ENCODE data around the gene SRSF8. TPM values are rescaled to one million over a fixed set of nuclear protein-coding genes. Genes with fewer than 3 reads are reported as not detected.

SRSF8 gene
- total and polyA plus RNA-seq, 4 donors, result 35.8 to 45.4 (median 41.2) TPM

DNA sequence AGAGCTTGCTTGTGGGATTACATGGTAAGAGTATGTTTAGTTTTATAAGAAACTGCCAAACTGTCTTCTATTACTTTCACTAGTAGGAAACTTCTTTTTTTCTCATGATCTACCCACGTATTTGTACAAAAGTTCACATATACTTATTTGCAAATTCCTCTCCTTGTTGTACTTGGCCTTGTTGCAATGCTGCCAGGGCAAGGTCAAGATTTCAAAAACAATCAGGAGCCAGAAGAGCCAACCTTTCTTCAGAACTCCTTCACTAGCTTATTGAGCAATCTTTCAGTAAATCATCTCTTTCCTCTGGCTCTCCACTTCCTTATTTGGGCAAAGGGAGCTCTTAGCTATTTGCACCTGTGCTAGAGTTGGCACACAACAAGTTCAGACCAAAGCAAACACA, 9.7 kb downstream of the SRSF8 start:
- WGBS, 2 donors, result 0 to 2% methylated on average over 1 of the region's 1 CpG
- H3K36me3 ChIP-seq (ENCODE audit: control insufficient read depth in 1 of 2, insufficient read depth in 2 of 2, low read length in 1 of 2), result no peaks in the 10 kb centered on the region
- H3K9me3 ChIP-seq (ENCODE audit: control insufficient read depth, low read length), result no peaks in the 10 kb centered on the region
- no peak overlapping the region for H3K27ac ChIP-seq (ENCODE audit: low read depth in 1 of 2, low read length in 2 of 2)
- intact Hi-C loops (cut with DNase I), result loop anchor here in 1 of 2 donors (10.0 kb wide), 1 partner anchor 688 kb away; no protein-coding TSS in a partner anchor
- peaks cover 8 to 20% of the 10 kb centered on the region in 2 donors for H3K4me1 ChIP-seq (ENCODE audit: control insufficient read depth in 1 of 2, insufficient read depth in 2 of 2, low read length in 2 of 2)
- no peaks in the 10 kb centered on the region for H3K27me3 ChIP-seq (ENCODE audit: control insufficient read depth in 1 of 2, insufficient read depth in 2 of 2, low read length in 1 of 2)
- ATAC-seq (ENCODE audit: low FRiP score) (peak; percentile 64), DNase-seq (peak in 1 of 2 donors; percentile 59)
- H3K4me3 ChIP-seq (ENCODE audit: low read length in 2 of 2), result no peak overlapping the region

DNA sequence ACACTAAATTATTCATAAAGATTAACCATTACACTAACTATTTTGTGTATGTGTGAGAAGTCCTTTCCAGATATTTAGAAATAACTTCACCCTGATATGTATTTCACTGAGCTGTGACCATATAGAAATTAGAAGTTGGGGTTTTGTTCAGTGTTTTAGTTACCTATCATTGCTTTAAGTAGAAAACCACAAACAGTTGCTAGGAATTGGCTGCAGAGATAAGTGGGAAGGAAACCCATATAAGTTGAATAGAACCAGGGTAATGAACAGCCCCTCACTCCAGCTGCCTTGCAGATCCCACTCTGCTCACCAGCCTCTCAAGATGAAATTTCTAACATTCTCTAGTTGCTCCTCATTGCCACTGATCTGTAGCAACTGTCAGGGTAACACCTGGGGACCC, 10.3 kb downstream of the SRSF8 start:
- Histone ChIP-seq H3K4me3 (ENCODE audit: low read length in 2 of 2) (no peak overlapping the region), H3K27ac (ENCODE audit: low read depth in 1 of 2, low read length in 2 of 2) (peak overlapping the region; percentile 25 to 43), H3K36me3 (ENCODE audit: control insufficient read depth in 1 of 2, insufficient read depth in 2 of 2, low read length in 1 of 2) (no peaks in the 10 kb centered on the region), H3K4me1 (ENCODE audit: control insufficient read depth in 1 of 2, insufficient read depth in 2 of 2, low read length in 2 of 2) (peaks cover 13 to 20% of the 10 kb centered on the region in 2 donors), H3K9me3 (ENCODE audit: control insufficient read depth, low read length) (no peaks in the 10 kb centered on the region), H3K27me3 (ENCODE audit: control insufficient read depth in 1 of 2, insufficient read depth in 2 of 2, low read length in 1 of 2) (no peaks in the 10 kb centered on the region)
- ATAC-seq (ENCODE audit: low FRiP score) (no peak), DNase-seq (no peak)
- intact Hi-C loops (cut with DNase I), result loop anchor here in 1 of 2 donors (10.0 kb wide), 1 partner anchor 688 kb away; no protein-coding TSS in a partner anchor

DNA sequence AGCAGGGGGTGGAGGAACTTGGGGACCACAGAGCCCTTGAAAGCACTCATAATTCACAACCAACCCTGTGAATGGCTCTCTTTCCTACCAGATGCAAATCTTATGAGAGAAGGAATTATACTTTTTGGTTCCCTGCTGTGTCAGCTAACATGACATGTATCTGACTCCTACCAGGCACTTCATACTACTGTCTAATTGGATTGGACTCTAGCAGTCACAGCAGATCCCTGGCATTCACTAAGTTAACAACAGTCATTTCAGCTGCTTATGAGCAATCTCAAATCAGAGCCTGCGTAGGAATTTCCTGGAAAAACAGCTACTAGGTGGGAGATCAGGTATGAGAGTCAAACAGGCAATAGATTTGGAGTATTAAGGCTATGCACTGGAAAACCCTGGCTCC, 11.8 kb downstream of the SRSF8 start:
- no peaks in the 10 kb centered on the region for H3K9me3 ChIP-seq (ENCODE audit: control insufficient read depth, low read length)
- H3K36me3 ChIP-seq (ENCODE audit: control insufficient read depth in 1 of 2, insufficient read depth in 2 of 2, low read length in 1 of 2), result no peaks in the 10 kb centered on the region
- H3K27me3 ChIP-seq (ENCODE audit: control insufficient read depth in 1 of 2, insufficient read depth in 2 of 2, low read length in 1 of 2), result no peaks in the 10 kb centered on the region
- no peak for DNase-seq
- no peak overlapping the region for H3K4me3 ChIP-seq (ENCODE audit: low read length in 2 of 2)
- peaks cover 14 to 20% of the 10 kb centered on the region in 2 donors for H3K4me1 ChIP-seq (ENCODE audit: control insufficient read depth in 1 of 2, insufficient read depth in 2 of 2, low read length in 2 of 2)
- ATAC-seq (ENCODE audit: low FRiP score), result no peak
- intact Hi-C loops (cut with DNase I), result loop anchor here in 1 of 2 donors (10.0 kb wide), 1 partner anchor 686 kb away; no protein-coding TSS in a partner anchor
- WGBS, 2 donors, result 69 to 76% methylated on average over 1 of the region's 1 CpG
- peak overlapping the region; percentile 67 for H3K27ac ChIP-seq (ENCODE audit: low read depth in 1 of 2, low read length in 2 of 2)

DNA sequence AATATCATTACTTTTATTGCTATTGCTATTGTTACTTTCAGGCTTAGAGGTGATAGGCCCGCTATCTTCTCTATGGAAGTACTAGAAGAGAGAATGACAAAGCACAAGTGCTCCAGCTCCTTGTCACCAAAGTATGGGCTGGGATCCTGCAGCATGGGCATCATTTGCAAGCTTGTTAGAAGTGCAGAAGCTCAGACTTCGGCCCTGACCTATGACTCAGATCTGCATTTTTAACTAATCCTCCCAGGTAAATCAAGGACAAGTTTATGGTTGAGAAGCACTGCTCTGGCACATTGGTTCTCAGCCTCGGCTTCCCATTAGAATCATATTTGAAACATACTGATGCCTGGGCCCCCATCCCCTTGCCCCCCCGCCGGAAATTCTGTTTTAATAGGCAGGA, 14.3 kb downstream of the SRSF8 start:
- Histone ChIP-seq H3K9me3 (ENCODE audit: control insufficient read depth, low read length) (no peaks in the 10 kb centered on the region), H3K36me3 (ENCODE audit: control insufficient read depth in 1 of 2, insufficient read depth in 2 of 2, low read length in 1 of 2) (no peaks in the 10 kb centered on the region), H3K27ac (ENCODE audit: low read depth in 1 of 2, low read length in 2 of 2) (peak overlapping the region; percentile 52 to 98), H3K27me3 (ENCODE audit: control insufficient read depth in 1 of 2, insufficient read depth in 2 of 2, low read length in 1 of 2) (no peaks in the 10 kb centered on the region), H3K4me3 (ENCODE audit: low read length in 2 of 2) (no peak overlapping the region), H3K4me1 (ENCODE audit: control insufficient read depth in 1 of 2, insufficient read depth in 2 of 2, low read length in 2 of 2) (peaks cover 9 to 11% of the 10 kb centered on the region in 2 donors)
- 25 to 28% methylated on average over 5 of the region's 5 CpGs for WGBS, 2 donors
- intact Hi-C loops (cut with DNase I), result no loop called here
- ATAC-seq (ENCODE audit: low FRiP score) (no peak), DNase-seq (no peak)

DNA sequence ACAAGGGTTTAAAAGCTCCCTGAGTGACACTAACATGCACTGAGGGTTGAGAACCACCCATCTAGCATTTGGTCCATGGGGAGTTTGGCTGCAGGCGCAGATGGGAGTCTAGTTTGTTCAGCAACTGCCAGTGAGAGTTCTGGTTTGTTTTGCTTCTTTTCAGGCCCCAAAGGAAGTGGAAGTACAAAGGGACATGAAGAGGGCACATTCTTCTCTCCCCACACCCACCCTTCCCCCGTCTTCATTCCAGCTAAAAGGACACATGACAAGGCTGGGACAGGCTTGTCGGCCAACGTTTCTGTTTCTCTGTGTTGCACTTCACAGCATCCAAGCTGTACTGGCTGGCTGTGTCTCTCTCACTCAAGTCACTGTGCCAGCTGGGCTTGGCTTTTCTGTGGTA, 14.7 kb downstream of the SRSF8 start:
- Histone ChIP-seq H3K27me3 (ENCODE audit: control insufficient read depth in 1 of 2, insufficient read depth in 2 of 2, low read length in 1 of 2) (no peaks in the 10 kb centered on the region), H3K9me3 (ENCODE audit: control insufficient read depth, low read length) (no peaks in the 10 kb centered on the region), H3K4me1 (ENCODE audit: control insufficient read depth in 1 of 2, insufficient read depth in 2 of 2, low read length in 2 of 2) (peaks cover 9 to 11% of the 10 kb centered on the region in 2 donors), H3K27ac (ENCODE audit: low read depth in 1 of 2, low read length in 2 of 2) (peak overlapping the region; percentile 52 to 98), H3K36me3 (ENCODE audit: control insufficient read depth in 1 of 2, insufficient read depth in 2 of 2, low read length in 1 of 2) (no peaks in the 10 kb centered on the region), H3K4me3 (ENCODE audit: low read length in 2 of 2) (no peak overlapping the region)
- intact Hi-C loops (cut with DNase I), result no loop called here
- peak; percentile 85 for ATAC-seq (ENCODE audit: low FRiP score)
- peak in 1 of 2 donors; percentile 68 for DNase-seq
- whole genome bisulfite sequencing, 2 donors, result 6 to 7% methylated on average over 4 of the region's 4 CpGs

DNA sequence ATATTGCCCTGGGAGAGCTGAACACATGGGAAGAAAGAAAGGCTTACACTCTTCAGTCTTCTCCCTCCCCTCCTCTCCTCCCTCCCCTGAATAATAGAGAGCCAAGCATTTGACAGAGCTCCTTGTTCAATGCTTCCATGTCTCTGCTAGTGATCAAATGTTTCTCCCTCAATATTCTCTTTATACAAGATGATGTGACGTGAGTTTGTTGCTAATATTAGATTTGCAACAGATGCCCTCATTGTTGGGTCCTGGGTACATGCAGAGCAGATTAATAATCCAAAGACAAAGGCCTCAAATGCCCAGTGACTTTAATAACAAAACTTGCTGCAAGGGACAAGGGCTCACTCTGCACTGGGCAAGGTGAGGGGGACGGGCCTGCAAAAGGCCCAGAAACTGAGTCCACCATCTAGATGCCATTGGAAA, 15.9 kb downstream of the SRSF8 start:
- no peak overlapping the region for H3K4me3 ChIP-seq (ENCODE audit: low read length in 2 of 2)
- no peaks in the 10 kb centered on the region for H3K27me3 ChIP-seq (ENCODE audit: control insufficient read depth in 1 of 2, insufficient read depth in 2 of 2, low read length in 1 of 2)
- H3K9me3 ChIP-seq (ENCODE audit: control insufficient read depth, low read length), result no peaks in the 10 kb centered on the region
- no peak for ATAC-seq (ENCODE audit: low FRiP score)
- no peak for DNase-seq
- WGBS, 2 donors, result 89 to 94% methylated on average over 2 of the region's 2 CpGs
- H3K36me3 ChIP-seq (ENCODE audit: control insufficient read depth in 1 of 2, insufficient read depth in 2 of 2, low read length in 1 of 2), result no peaks in the 10 kb centered on the region
- peaks cover 8 to 9% of the 10 kb centered on the region in 2 donors for H3K4me1 ChIP-seq (ENCODE audit: control insufficient read depth in 1 of 2, insufficient read depth in 2 of 2, low read length in 2 of 2)
- H3K27ac ChIP-seq (ENCODE audit: low read depth in 1 of 2, low read length in 2 of 2), result peak overlapping the region; percentile 28 to 42
- intact Hi-C loops (cut with DNase I), result no loop called here

DNA sequence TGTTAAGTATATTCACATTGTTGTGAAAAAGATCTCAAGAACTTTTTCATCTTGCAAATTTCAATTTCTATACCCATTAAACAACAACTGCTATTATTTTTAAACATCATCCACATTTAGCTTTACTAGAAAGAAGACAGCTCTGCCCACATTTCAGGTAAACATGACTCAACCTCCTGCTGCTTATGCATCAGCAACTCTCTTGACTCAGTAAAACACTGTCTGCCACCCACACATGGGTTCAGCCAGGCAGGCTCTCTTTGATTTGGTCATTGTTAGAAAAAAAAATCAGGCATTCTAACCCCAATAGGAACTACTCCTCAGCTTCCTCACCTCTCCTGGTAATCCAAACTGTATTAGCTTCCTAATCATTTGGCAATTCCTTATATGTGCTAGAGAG, 17.8 kb downstream of the SRSF8 start:
- ATAC-seq (ENCODE audit: low FRiP score), result no peak
- Histone ChIP-seq H3K4me1 (ENCODE audit: control insufficient read depth in 1 of 2, insufficient read depth in 2 of 2, low read length in 2 of 2) (peaks cover 5 to 8% of the 10 kb centered on the region in 2 donors), H3K27ac (ENCODE audit: low read depth in 1 of 2, low read length in 2 of 2) (no peak overlapping the region), H3K36me3 (ENCODE audit: control insufficient read depth in 1 of 2, insufficient read depth in 2 of 2, low read length in 1 of 2) (no peaks in the 10 kb centered on the region), H3K4me3 (ENCODE audit: low read length in 2 of 2) (no peak overlapping the region), H3K27me3 (ENCODE audit: control insufficient read depth in 1 of 2, insufficient read depth in 2 of 2, low read length in 1 of 2) (no peaks in the 10 kb centered on the region), H3K9me3 (ENCODE audit: control insufficient read depth, low read length) (no peaks in the 10 kb centered on the region)
- no peak for DNase-seq
- intact Hi-C loops (cut with DNase I), result no loop called here

DNA sequence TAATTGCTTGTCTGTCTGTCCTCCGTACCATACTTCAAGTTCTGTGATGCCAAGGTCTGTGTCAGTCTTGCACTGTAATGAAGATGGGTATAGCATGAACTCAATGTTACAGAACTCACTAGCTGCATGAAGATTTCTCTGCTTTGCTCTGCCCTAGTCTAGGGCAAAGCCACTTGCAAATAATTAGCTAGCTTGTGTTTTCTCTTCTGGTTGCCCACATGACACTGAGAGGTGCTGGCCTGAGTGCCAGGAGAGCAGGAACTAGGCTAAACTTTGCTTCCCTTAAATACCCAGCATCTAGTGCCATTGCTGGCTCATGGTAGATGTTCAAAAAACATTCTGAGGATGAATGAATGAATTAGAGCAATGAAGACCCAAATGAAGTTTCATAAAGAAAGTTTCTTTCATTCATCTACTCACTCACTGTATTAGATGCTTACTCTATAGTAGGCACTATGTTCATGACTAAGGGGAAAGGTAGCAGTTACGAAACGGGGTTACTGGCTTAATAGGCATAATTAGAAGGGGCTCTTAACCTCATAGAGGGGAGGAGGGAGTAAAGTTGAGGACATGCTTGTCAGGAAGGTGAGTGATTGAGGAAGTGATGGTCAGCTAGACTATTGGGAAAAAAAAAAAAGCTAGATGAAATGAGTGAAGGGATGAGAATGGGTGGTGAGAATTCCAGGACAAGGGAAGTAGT, 18.5 kb downstream of the SRSF8 start:
- no peaks in the 10 kb centered on the region for H3K27me3 ChIP-seq (ENCODE audit: control insufficient read depth in 1 of 2, insufficient read depth in 2 of 2, low read length in 1 of 2)
- H3K4me3 ChIP-seq (ENCODE audit: low read length in 2 of 2), result no peak overlapping the region
- WGBS, 2 donors, result 91 to 94% methylated on average over 3 of the region's 3 CpGs
- no peaks in the 10 kb centered on the region for H3K36me3 ChIP-seq (ENCODE audit: control insufficient read depth in 1 of 2, insufficient read depth in 2 of 2, low read length in 1 of 2)
- intact Hi-C loops (cut with DNase I), result no loop called here
- H3K27ac ChIP-seq (ENCODE audit: low read depth in 1 of 2, low read length in 2 of 2), result no peak overlapping the region
- no peak for ATAC-seq (ENCODE audit: low FRiP score)
- DNase-seq, result no peak
- no peaks in the 10 kb centered on the region for H3K9me3 ChIP-seq (ENCODE audit: control insufficient read depth, low read length)
- H3K4me1 ChIP-seq (ENCODE audit: control insufficient read depth in 1 of 2, insufficient read depth in 2 of 2, low read length in 2 of 2), result peaks cover 2 to 6% of the 10 kb centered on the region in 2 donors

DNA sequence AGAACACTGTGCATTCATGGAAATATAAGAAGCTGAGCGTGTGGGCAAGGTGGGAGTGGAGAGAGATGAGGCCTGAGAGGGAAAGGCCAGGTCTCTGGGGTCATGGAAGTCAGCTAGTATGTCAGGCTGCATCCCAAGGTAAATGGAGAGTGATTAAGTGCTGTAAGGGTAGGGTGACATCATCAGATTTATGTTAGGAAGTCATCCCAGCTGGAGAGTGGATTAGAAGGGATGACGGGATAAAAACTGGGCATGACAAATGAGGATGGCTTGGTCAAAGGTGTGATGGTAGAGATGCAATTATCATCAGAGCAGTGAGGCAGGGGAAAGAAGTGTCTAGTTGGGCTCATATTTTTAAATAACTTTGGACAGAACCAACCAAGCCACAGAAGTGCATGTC, 19.4 kb downstream of the SRSF8 start:
- Histone ChIP-seq H3K4me3 (ENCODE audit: low read length in 2 of 2) (no peak overlapping the region), H3K36me3 (ENCODE audit: control insufficient read depth in 1 of 2, insufficient read depth in 2 of 2, low read length in 1 of 2) (no peaks in the 10 kb centered on the region), H3K4me1 (ENCODE audit: control insufficient read depth in 1 of 2, insufficient read depth in 2 of 2, low read length in 2 of 2) (peaks cover 0 to 6% of the 10 kb centered on the region in 2 donors), H3K27ac (ENCODE audit: low read depth in 1 of 2, low read length in 2 of 2) (no peak overlapping the region), H3K9me3 (ENCODE audit: control insufficient read depth, low read length) (no peaks in the 10 kb centered on the region), H3K27me3 (ENCODE audit: control insufficient read depth in 1 of 2, insufficient read depth in 2 of 2, low read length in 1 of 2) (no peaks in the 10 kb centered on the region)
- intact Hi-C loops (cut with DNase I), result no loop called here
- WGBS, 2 donors, result 91 to 92% methylated on average over 2 of the region's 2 CpGs
- DNase-seq (no peak), ATAC-seq (ENCODE audit: low FRiP score) (no peak)

Data from aorta (tissue), 5 donors.